SK-N-SH (cell line): ENCODE data around the gene KYNU. TPM values are rescaled to one million over a fixed set of nuclear protein-coding genes. Genes with fewer than 3 reads are reported as not detected.
"Not testable (repeated sequence)": the region's sequence is repeated elsewhere in the genome, so short reads cannot be mapped to it uniquely, and the experiment has no call there.

ENCODE experiments used
- CTCF ChIA-PET: fragments of 300-600, 350-600 bp; formaldehyde crosslinking; extraction: SDS; loops from one replicate; lab custom pipeline; 2021; lab: Yijun Ruan, JAX
- POLR2A ChIA-PET: fragments of 350-600 bp; sonication (Branson Sonifier 250); formaldehyde crosslinking; extraction: SDS; loops from one replicate; lab custom pipeline; 2020; ENCODE audit warnings: antibody characterized with exemption, inconsistent platforms; lab: Yijun Ruan, JAX
- DNase-seq: peaks from one replicate; pipeline ENCODE4 v3.0.0; 2012
- H2AFZ ChIP-seq: fragments of 200-600 bp; sonication (generic); 2 replicates; pipeline ENCODE4 v1.8.1; 2016; ENCODE audit warnings: antibody characterized with exemption, mild to moderate bottlenecking, low read depth
- H3F3A ChIP-seq: fragments of 200-600 bp; sonication (generic); replicated peaks from 2 replicates; pipeline ENCODE3; 2016; ENCODE audit warnings: antibody characterized with exemption, mild to moderate bottlenecking; ENCODE audit not compliant: insufficient read depth
- H3K27ac ChIP-seq, 2 experiments: fragments of 200-500 bp in 1 of 2; fragments of 200-600 bp in 1 of 2; sonication (Bioruptor generic) in 1 of 2; sonication (generic), shearing (Covaris generic) in 1 of 2; 2 replicates each; pipeline versions ENCODE4 v1.5.1 to v1.6.1; 2014 to 2016; ENCODE audit warnings: low read depth in 2 of 2, inconsistent platforms in 1 of 2, low read length in 1 of 2, mild to moderate bottlenecking in 1 of 2, mixed read lengths in 1 of 2
- H3K27me3 ChIP-seq: fragments of 200-600 bp; sonication (generic), shearing (Covaris generic); 2 replicates; pipeline ENCODE4 v1.6.1; 2016; ENCODE audit warnings: mixed run types; ENCODE audit not compliant: insufficient read depth
- H3K36me3 ChIP-seq, 2 experiments: fragments of 200-500 bp in 1 of 2; fragments of 200-600 bp in 1 of 2; sonication (Bioruptor generic) in 1 of 2; sonication (generic) in 1 of 2; replicated peaks in 1 of 2; 2 replicates each; pipeline versions ENCODE3 to v1.5.1; 2014 to 2016; ENCODE audit warnings: low read length in 1 of 2, mild to moderate bottlenecking in 1 of 2; ENCODE audit not compliant: insufficient read depth in 2 of 2, control insufficient read depth in 1 of 2
- H3K4me1 ChIP-seq, 2 experiments: fragments of 200-500 bp in 1 of 2; fragments of 200-600 bp in 1 of 2; sonication (Bioruptor generic) in 1 of 2; sonication (generic), shearing (Covaris generic) in 1 of 2; 2 replicates each; pipeline versions ENCODE4 v1.5.1 to v1.6.1; 2014 to 2016; ENCODE audit warnings: low read depth in 1 of 2, low read length in 1 of 2, mixed run types in 1 of 2; ENCODE audit not compliant: insufficient read depth in 2 of 2, control insufficient read depth in 1 of 2
- H3K4me2 ChIP-seq: fragments of 200-600 bp; sonication (generic), shearing (Covaris generic); 2 replicates; pipeline ENCODE4 v1.6.1; 2017; ENCODE audit warnings: mixed run types
- H3K4me3 ChIP-seq, 2 experiments: fragments of 200-500 bp in 1 of 2; fragments of 200-600 bp in 1 of 2; sonication (Bioruptor generic) in 1 of 2; sonication (generic), shearing (Covaris generic) in 1 of 2; 2 replicates each; pipeline versions ENCODE4 v1.5.1 to v1.8.1; 2014 to 2016; ENCODE audit warnings: low read depth in 2 of 2, inconsistent platforms in 1 of 2, low read length in 1 of 2, mild to moderate bottlenecking in 1 of 2, mixed read lengths in 1 of 2, moderate library complexity in 1 of 2
- H3K79me2 ChIP-seq: fragments of 200-600 bp; sonication (generic); 2 replicates; pipeline ENCODE4 v1.8.1; 2017; ENCODE audit warnings: mild to moderate bottlenecking; ENCODE audit not compliant: insufficient read depth
- H3K9ac ChIP-seq: fragments of 200-600 bp; sonication (generic); 2 replicates; pipeline ENCODE4 v1.6.1; 2017; ENCODE audit warnings: mixed run types
- H3K9me2 ChIP-seq: fragments of 200-600 bp; sonication (generic); 2 replicates; pipeline ENCODE4 v1.6.1; 2017; ENCODE audit warnings: mixed run types
- H3K9me3 ChIP-seq: fragments of 200-600 bp; sonication (generic); 2 replicates; pipeline ENCODE4 v1.6.1; 2017; ENCODE audit warnings: mixed run types, mild to moderate bottlenecking, moderate library complexity
- H4K20me1 ChIP-seq: fragments of 200-600 bp; sonication (generic); 2 replicates; pipeline ENCODE4 v1.6.1; 2017; ENCODE audit warnings: mild to moderate bottlenecking, mixed run types; ENCODE audit not compliant: insufficient read depth
- CTCF ChIP-seq: fragments of 200-600 bp; sonication (generic); IDR thresholded peaks from 2 replicates; pipeline ENCODE4 v1.6.1; 2017; ENCODE audit warnings: antibody characterized with exemption, mild to moderate bottlenecking, moderate library complexity
- EP300 ChIP-seq, 2 experiments: IDR thresholded peaks; 2 replicates each; pipeline versions ENCODE4 v1.4.0 to v1.6.1; 2012; ENCODE audit warnings: borderline replicate concordance in 1 of 2, low read depth in 1 of 2, low read length in 1 of 2
- EZH2phosphoT487 ChIP-seq: fragments of 200-600 bp; sonication (generic); IDR thresholded peaks from 2 replicates; pipeline ENCODE4 v1.6.1; 2017; ENCODE audit warnings: low read depth, mixed run types, mild to moderate bottlenecking, antibody characterized with exemption, moderate library complexity, borderline replicate concordance
- FOXJ3 ChIP-seq: sonication (generic); formaldehyde crosslinking; IDR thresholded peaks from 2 replicates; pipeline ENCODE4 v1.5.1; 2020; ENCODE audit warnings: mild to moderate bottlenecking, missing genetic modification reagents
- FOXM1 ChIP-seq: IDR thresholded peaks from 2 replicates; pipeline ENCODE4 v1.4.0; 2012; ENCODE audit warnings: low read depth, mild to moderate bottlenecking
- GATA2 ChIP-seq: sonication (generic); formaldehyde crosslinking; IDR thresholded peaks from 2 replicates; pipeline ENCODE4 v1.5.0; 2020; ENCODE audit warnings: mild to moderate bottlenecking, missing genetic modification reagents
- NFIC ChIP-seq: IDR thresholded peaks from 2 replicates; pipeline ENCODE4 v1.4.0; 2012; ENCODE audit warnings: borderline replicate concordance
- PBX3 ChIP-seq: IDR thresholded peaks from 2 replicates; pipeline ENCODE4; 2012
- POLR2AphosphoS5 ChIP-seq: IDR thresholded peaks from 2 replicates; pipeline ENCODE4 v1.6.1; 2012; ENCODE audit warnings: low read depth, low read length
- REST ChIP-seq: IDR thresholded peaks from 2 replicates; pipeline ENCODE4 v1.6.1; 2012; ENCODE audit warnings: mild to moderate bottlenecking, low read depth, low read length, moderate library complexity
- RFX5 ChIP-seq: IDR thresholded peaks from 2 replicates; pipeline ENCODE4 v1.6.1; 2012; ENCODE audit warnings: mild to moderate bottlenecking, improper control_type of control experiment, low read length
- RXRA ChIP-seq: IDR thresholded peaks from 2 replicates; pipeline ENCODE4 v1.4.0; 2012; ENCODE audit warnings: low read depth, mild to moderate bottlenecking, borderline replicate concordance
- USF1 ChIP-seq: IDR thresholded peaks from 2 replicates; pipeline ENCODE4 v1.4.0; 2012; ENCODE audit warnings: low read depth, borderline replicate concordance
- WGBS: methylation state at CpG from one replicate; pipeline ENCODE4 v1.1.6; 2017; ENCODE audit warnings: low lambda C conversion rate; 5-methylcytosine and 5-hydroxymethylcytosine counted together
- polyA plus RNA-seq, 3 experiments: library from polyadenylated mRNA; depleted of rRNA; stranded (reverse); fragments of >200 nt; gene quantifications; 2 replicates each; pipeline ENCODE4 v1.2.3, GENCODE V29; 2012
- TF ChIP-seq, protein P1 (sequence below): fragments of 150-350 bp; IDR thresholded peaks from 2 replicates; pipeline ENCODE4 v1.6.1; 2016; ENCODE audit warnings: mild to moderate bottlenecking, low read depth, low read length

KYNU gene
- polyA plus RNA-seq, 1 of the 3 experiments (the other 2 are of a cell fraction), result not detected

DNA sequence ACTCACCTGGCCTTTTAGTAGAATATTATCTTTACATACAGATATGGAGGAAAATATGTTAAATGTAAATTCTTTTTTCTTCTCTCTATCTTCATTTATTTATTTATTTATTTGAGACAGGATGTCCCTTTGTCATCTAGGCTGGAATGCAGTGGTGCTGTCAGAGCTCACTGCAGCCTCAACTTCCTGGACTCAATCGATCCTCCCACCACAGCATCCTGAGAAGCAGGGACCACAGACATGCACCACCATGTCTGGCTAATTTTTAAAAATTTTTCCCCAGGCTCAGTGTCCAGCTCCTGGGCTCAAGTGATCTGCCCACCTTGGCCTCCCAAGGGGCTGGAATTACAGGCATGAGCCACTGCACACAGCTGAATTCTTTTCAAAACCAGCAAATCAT is 20.3 kb downstream of the KYNU start:
- no peak overlapping the region for H2AFZ ChIP-seq
- H3K36me3 ChIP-seq, result no peaks in the 10 kb centered on the region
- H3K27me3 ChIP-seq, result no peaks in the 10 kb centered on the region
- H3K79me2 ChIP-seq, result no peaks in the 10 kb centered on the region
- no peaks in the 10 kb centered on the region for H3K9me2 ChIP-seq
- H4K20me1 ChIP-seq, result no peaks in the 10 kb centered on the region
- TF ChIP-seq FOXM1, result no peak
- TF ChIP-seq EP300 (IDR thresholded peaks at IDR 0.05; ENCODE audit: borderline replicate concordance in 1 of 2, low read depth in 1 of 2, low read length in 1 of 2), result no peak
- TF ChIP-seq, protein P1, sequence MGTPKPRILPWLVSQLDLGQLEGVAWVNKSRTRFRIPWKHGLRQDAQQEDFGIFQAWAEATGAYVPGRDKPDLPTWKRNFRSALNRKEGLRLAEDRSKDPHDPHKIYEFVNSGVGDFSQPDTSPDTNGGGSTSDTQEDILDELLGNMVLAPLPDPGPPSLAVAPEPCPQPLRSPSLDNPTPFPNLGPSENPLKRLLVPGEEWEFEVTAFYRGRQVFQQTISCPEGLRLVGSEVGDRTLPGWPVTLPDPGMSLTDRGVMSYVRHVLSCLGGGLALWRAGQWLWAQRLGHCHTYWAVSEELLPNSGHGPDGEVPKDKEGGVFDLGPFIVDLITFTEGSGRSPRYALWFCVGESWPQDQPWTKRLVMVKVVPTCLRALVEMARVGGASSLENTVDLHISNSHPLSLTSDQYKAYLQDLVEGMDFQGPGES, result no peak
- no peak for TF ChIP-seq RXRA
- TF ChIP-seq EZH2phosphoT487, result no peak
- TF ChIP-seq NFIC, result no peak
- TF ChIP-seq GATA2 (CRISPR knock-in tag), result no peak
- TF ChIP-seq CTCF, result no peak
- TF ChIP-seq PBX3, result no peak
- no peak for TF ChIP-seq FOXJ3
- no peak for TF ChIP-seq REST
- TF ChIP-seq POLR2AphosphoS5, result no peak
- TF ChIP-seq RFX5, result no peak
- TF ChIP-seq USF1, result no peak
- TF ChIP-seq, all 33 proteins: peak for 0
- no peak for DNase-seq
- Histone ChIP-seq H3K4me3 (no peak overlapping the region), H3K4me2 (no peak overlapping the region), H3K9me3 (no peaks in the 10 kb centered on the region), H3K27ac (no peak overlapping the region), H3K4me1 (no peaks in the 10 kb centered on the region), H3K9ac (no peak overlapping the region), H3F3A (no peaks in the 10 kb centered on the region)
- POLR2A ChIA-PET, result interaction anchor here (0.6 kb wide), 1 partner anchor 1918 kb away, joined by 3 read pairs; no protein-coding TSS in a partner anchor
- 63% methylated on average over 1 of the region's 1 CpG for WGBS
- CTCF ChIA-PET, result no interaction called here

DNA sequence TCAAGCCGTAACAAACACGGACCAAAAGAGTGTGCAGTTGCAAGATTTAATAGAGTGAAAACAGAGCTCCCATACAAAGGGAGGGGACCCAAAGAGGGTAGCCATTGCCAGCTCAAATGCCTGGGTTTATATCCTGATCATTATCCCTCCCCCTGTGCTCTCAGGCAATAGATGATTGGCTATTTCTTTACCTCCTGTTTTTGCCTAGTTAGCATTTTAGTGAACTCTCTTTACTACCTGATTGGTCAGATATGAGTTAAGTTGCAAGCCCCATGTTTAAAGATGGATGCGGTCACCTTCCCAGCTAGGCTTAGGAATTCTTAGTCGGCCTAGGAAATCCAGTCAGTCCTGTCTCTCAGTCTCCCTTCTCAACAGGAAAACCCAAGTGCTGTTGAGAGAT is 22.9 kb downstream of the KYNU start:
- H3K9ac ChIP-seq, H3K36me3 ChIP-seq, POLR2A ChIA-PET: not testable (repeated sequence)

More for the DNA sequence above, 22.9 kb downstream of the KYNU start:
- WGBS, result 58% methylated on average over 4 of the region's 4 CpGs
- H3K79me2 ChIP-seq, H3F3A ChIP-seq, H2AFZ ChIP-seq, H3K9me3 ChIP-seq, H3K9me2 ChIP-seq, H3K27me3 ChIP-seq, H3K27ac ChIP-seq, H4K20me1 ChIP-seq, H3K4me1 ChIP-seq, H3K4me2 ChIP-seq, CTCF ChIA-PET, DNase-seq, H3K4me3 ChIP-seq: not testable (repeated sequence)
